Effector CD4-positive, alpha-beta T cell (primary cell): ENCODE data around the gene NEDD1.
A peak's percentile ranks its signal among the peaks of the same experiment; 100 is the strongest.

Source experiments
- DNase-seq: peaks from one replicate; pipeline ENCODE4 v3.0.0-alpha.2; 2020

NEDD1 gene

GRCh38 chr12:96902076-96902475 is 5.0 kb upstream of the NEDD1 start:
- no peak for DNase-seq

- DNase-seq, result no peak
Observed at GRCh38 chr12:96906498-96906848, 584 bp upstream of the NEDD1 start.

- DNase-seq, result no peak
Observed at GRCh38 chr12:96907671-96908422, 790 bp downstream of the NEDD1 start.

GRCh38 chr12:96908423-96908675 is 1.3 kb downstream of the NEDD1 start:
- DNase-seq, result no peak

GRCh38 chr12:96912261-96912660 is 5.2 kb downstream of the NEDD1 start:
- DNase-seq, result no peak

GRCh38 chr12:96912943-96913342 is 5.9 kb downstream of the NEDD1 start:
- no peak for DNase-seq

GRCh38 chr12:96919510-96920210 is 12.6 kb downstream of the NEDD1 start:
- no peak for DNase-seq

- no peak for DNase-seq
Observed at GRCh38 chr12:96948782-96949181, 41.7 kb downstream of the NEDD1 start.

- no peak for DNase-seq
Observed at GRCh38 chr12:96979532-96979931, 72.5 kb downstream of the NEDD1 start.

- no peak for DNase-seq
Observed at GRCh38 chr12:96980991-96981414, 73.9 kb downstream of the NEDD1 start.

GRCh38 chr12:96981911-96982310 is 74.9 kb downstream of the NEDD1 start:
- DNase-seq, result no peak

GRCh38 chr12:96982671-96983070 is 75.6 kb downstream of the NEDD1 start:
- no peak for DNase-seq

- peak; percentile 4 for DNase-seq
Observed at GRCh38 chr12:96985515-96986362, 78.7 kb downstream of the NEDD1 start.

GRCh38 chr12:96986883-96987523 is 79.9 kb downstream of the NEDD1 start:
- DNase-seq, result no peak

- DNase-seq, result no peak
Observed at GRCh38 chr12:96988919-96989318, 81.9 kb downstream of the NEDD1 start.

GRCh38 chr12:96989916-96990315 is 82.9 kb downstream of the NEDD1 start:
- DNase-seq, result no peak

- DNase-seq, result no peak
Observed at GRCh38 chr12:96994900-96995299, 87.8 kb downstream of the NEDD1 start.

- no peak for DNase-seq
Observed at GRCh38 chr12:96995861-96996260, 88.8 kb downstream of the NEDD1 start.

GRCh38 chr12:96997797-96998484 is 90.9 kb downstream of the NEDD1 start:
- DNase-seq, result no peak

GRCh38 chr12:97003276-97003675 is 96.2 kb downstream of the NEDD1 start:
- no peak for DNase-seq
